Panc1 (cell line): ENCODE results near the gene BCL2. TPM values are rescaled to one million over a fixed set of nuclear protein-coding genes. Genes with fewer than 3 reads are reported as not detected.

Source experiments
- total RNA-seq: library from RNA; stranded (reverse); gene quantifications from one replicate; pipeline ENCODE4 v1.2.1, GENCODE V29; 2021; ENCODE audit not compliant: unreplicated experiment

BCL2 gene
- total RNA-seq, 1 experiment from 2014 or later: 0.72 TPM

Other genes starting within 250 kb of the BCL2 start
- 29.8 TPM for gene KDSR, start 47.4 kb upstream of the BCL2 start, total RNA-seq
- gene VPS4B, start 102.7 kb upstream of the BCL2 start, total RNA-seq: 44.5 TPM
- gene SERPINB5, start 157.2 kb upstream of the BCL2 start, total RNA-seq: not detected
- not detected for gene SERPINB12, start 222.6 kb upstream of the BCL2 start, total RNA-seq